HL-60 (cell line): ENCODE measurements around the gene CHST2.

ENCODE experiments used
- DNase-seq, 2 experiments: peaks; one replicate each; pipeline ENCODE4 v3.0.0-alpha.2; 2010 to 2020; ENCODE audit warnings: low read depth in 1 of 2, low spot score in 1 of 2
- H3K27ac ChIP-seq: fragments of 250-450 bp; sonication (Bioruptor Pico); replicated peaks from 2 replicates; pipeline ENCODE4 v1.5.1; 2020; ENCODE audit warnings: mild to moderate bottlenecking, moderate library complexity
- H3K27me3 ChIP-seq: fragments of 250-450 bp; sonication (Bioruptor Pico); 2 replicates; pipeline ENCODE4 v1.5.1; 2021; ENCODE audit warnings: mild to moderate bottlenecking, moderate library complexity; ENCODE audit not compliant: insufficient read depth, poor library complexity, severe bottlenecking
- H3K4me3 ChIP-seq: replicated peaks from 2 replicates; pipeline ENCODE4 v1.5.1; 2011; ENCODE audit warnings: mild to moderate bottlenecking, control low read depth, low read length; ENCODE audit not compliant: insufficient read depth
- GABPA ChIP-seq: IDR thresholded peaks from 2 replicates; pipeline ENCODE4 v1.6.1; 2012; ENCODE audit warnings: low read depth
- POLR2AphosphoS5 ChIP-seq: IDR thresholded peaks from 2 replicates; pipeline ENCODE4 v1.6.1; 2012; ENCODE audit warnings: low read depth
- REST ChIP-seq: IDR thresholded peaks from 2 replicates; pipeline ENCODE4 v1.6.1; 2012; ENCODE audit warnings: low read depth; ENCODE audit not compliant: insufficient replicate concordance
- SPI1 ChIP-seq: IDR thresholded peaks from 2 replicates; pipeline ENCODE4 v1.6.1; 2012; ENCODE audit warnings: low read depth, mild to moderate bottlenecking, borderline replicate concordance
- TF ChIP-seq, protein P1 (sequence below): IDR thresholded peaks from one replicate; pipeline ENCODE4 v1.5.1; 2011; ENCODE audit warnings: low read length, control low read depth, inconsistent platforms; ENCODE audit not compliant: insufficient read depth

The CHST2 gene

DNA sequence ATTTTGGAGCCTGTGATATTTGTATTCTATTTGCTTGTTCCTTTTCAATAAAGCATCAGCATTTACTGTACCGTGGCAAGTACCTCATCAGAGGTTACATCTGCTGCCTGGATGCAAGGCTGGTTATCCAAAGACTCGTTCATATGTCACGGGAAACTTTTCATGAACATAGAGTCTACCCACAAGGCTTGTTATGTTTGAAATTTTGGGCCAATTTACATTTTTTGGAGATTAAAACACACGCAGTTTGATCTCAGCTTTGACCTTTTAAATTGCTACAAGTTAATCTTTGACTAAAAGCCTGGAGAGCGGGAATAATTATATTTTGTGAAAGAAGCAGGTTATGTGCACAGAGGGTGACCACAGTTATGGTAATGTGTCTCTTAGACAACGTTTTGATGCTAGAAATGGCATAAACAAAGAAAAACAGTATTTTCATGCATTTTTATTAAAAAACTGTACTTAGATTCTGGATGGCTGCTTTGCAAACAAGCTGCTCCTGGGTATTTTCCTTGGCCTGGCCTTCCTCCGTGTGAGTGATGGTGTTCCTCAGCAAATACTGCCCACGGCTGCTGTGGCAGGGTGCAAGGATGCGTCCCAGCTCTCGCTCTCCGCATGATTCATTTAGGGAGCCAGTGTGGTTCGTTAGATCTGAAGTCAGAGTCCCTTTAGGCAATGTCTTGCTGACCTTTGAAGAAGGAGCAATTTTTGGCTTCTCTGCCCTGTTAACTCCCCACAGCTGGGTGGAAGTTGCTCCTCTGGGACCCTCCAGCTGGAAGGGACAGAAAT is 27.1 kb downstream of the CHST2 start:
- DNase-seq: no peak

DNA sequence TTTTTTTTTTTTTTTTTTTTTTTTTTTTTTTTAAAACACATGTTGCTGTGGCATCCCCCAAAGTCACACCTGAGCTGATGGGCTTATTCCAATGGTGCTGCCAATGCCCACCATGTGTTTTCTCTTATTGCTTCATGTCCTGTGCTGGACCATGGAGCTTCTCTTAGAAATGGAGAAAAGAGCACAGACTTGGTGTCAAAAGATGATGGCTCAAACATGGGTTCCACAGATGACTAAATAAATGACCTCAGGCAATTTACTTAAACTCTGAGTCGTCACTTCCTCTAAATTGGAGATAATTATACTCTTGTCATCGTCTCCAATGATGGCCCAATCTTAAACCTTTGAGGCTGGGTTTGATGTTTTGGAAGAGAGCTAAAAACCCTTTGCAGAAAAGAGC is 28.1 kb downstream of the CHST2 start:
- no peak overlapping the region for H3K27ac ChIP-seq
- H3K27me3 ChIP-seq: no peaks in the 10 kb centered on the region
- no peak for DNase-seq
- no peak overlapping the region for H3K4me3 ChIP-seq
- TF ChIP-seq, protein P1, sequence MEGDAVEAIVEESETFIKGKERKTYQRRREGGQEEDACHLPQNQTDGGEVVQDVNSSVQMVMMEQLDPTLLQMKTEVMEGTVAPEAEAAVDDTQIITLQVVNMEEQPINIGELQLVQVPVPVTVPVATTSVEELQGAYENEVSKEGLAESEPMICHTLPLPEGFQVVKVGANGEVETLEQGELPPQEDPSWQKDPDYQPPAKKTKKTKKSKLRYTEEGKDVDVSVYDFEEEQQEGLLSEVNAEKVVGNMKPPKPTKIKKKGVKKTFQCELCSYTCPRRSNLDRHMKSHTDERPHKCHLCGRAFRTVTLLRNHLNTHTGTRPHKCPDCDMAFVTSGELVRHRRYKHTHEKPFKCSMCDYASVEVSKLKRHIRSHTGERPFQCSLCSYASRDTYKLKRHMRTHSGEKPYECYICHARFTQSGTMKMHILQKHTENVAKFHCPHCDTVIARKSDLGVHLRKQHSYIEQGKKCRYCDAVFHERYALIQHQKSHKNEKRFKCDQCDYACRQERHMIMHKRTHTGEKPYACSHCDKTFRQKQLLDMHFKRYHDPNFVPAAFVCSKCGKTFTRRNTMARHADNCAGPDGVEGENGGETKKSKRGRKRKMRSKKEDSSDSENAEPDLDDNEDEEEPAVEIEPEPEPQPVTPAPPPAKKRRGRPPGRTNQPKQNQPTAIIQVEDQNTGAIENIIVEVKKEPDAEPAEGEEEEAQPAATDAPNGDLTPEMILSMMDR: no peak
- TF ChIP-seq REST: no peak

More for the DNA sequence above, 27.1 kb downstream of the CHST2 start:
- Histone ChIP-seq H3K27ac (no peak overlapping the region), H3K4me3 (no peak overlapping the region), H3K27me3 (no peaks in the 10 kb centered on the region)
- TF ChIP-seq POLR2AphosphoS5 (no peak), SPI1 (no peak), GABPA (no peak), REST (no peak)
- TF ChIP-seq, protein P1: no peak

- DNase-seq: no peak
- H3K4me3 ChIP-seq: no peak overlapping the region
- H3K27me3 ChIP-seq: no peaks in the 10 kb centered on the region
- TF ChIP-seq, protein P1: no peak
- TF ChIP-seq SPI1: no peak
- H3K27ac ChIP-seq: no peak overlapping the region
These were observed 30.5 kb downstream of the CHST2 start for GRCh38 chr3:143150071-143150470.
